Globus pallidus (tissue), 1 donor: ENCODE data around the gene HMG20B.
"Not testable (repeated sequence)": the region's sequence is repeated elsewhere in the genome, so short reads cannot be mapped to it uniquely, and the experiment has no call there.

Experiments used
- DNase-seq: peaks from one replicate; pipeline ENCODE4 v3.0.0-alpha.2; 2015; ENCODE audit warnings: low spot score

The HMG20B gene

DNA sequence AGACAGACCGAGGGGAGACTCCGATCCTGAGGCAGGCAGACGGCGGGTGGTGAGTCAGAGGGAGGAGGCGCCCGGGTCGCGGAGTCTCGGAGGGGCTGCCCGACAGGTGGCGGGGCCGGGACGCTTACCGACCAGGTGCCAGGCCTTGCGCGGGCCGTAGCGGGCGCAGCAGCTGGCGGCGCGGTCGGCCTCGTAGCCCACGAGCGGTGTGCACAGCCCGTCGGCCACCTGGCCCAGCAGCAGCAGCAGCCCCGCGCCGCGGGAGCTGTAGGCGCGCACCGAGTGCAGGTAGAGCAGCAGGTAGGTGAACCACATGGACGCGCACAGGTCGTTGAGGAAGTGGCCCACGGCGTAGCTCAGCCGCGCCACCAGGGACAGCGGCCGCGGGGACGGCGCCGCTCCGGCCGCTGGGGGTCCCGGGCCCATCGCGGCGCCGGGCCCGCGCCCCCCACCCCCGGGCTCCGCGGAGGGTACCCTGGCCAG is 15.7 kb upstream of the HMG20B start:
- DNase-seq, result no peak

DNA sequence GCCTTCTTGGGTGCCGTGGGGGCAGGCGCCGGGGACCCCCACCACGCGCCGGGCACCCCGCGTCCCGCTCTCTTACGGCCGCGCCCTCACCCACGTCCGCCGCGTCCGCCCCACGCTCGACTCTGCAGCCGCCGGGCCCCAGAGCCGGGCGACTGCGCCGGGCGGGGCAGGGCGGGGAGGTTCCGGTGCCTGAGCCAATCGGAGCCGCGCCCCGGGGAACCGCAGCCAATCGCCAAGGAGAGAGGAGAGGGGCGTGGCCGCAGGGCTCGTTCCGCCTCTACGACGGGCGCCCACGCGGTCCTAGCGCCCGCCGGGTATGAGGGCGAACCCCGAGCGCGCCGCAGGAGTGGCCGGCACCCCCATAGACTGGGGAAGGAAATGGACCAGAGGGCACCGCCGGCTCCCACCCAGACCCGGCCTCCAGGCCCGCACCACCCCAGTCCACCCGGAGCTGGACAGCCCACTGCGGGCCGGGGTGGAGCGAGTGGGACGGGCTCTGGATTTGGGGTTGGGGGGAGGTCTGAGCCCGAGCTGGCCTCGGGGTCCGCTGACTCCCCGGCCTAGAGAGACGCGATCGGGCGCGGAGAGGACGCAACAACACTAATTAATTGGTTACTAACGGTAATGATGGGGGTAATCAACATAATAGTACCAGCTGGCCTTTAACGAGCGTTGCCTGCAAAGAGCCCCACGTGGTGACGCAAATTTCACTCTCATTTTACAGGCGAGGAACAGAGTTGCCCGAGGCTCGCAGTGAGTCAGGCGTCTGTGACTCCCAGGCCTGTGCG is 15.1 kb upstream of the HMG20B start, which contains the start of gene MFSD12:
TSS of gene MFSD12 (minus strand) at position 126 of the 788 bp plus-strand sequence. CDS start 183 bp downstream, outside the sequence.
- DNase-seq, result peak; percentile 90

DNA sequence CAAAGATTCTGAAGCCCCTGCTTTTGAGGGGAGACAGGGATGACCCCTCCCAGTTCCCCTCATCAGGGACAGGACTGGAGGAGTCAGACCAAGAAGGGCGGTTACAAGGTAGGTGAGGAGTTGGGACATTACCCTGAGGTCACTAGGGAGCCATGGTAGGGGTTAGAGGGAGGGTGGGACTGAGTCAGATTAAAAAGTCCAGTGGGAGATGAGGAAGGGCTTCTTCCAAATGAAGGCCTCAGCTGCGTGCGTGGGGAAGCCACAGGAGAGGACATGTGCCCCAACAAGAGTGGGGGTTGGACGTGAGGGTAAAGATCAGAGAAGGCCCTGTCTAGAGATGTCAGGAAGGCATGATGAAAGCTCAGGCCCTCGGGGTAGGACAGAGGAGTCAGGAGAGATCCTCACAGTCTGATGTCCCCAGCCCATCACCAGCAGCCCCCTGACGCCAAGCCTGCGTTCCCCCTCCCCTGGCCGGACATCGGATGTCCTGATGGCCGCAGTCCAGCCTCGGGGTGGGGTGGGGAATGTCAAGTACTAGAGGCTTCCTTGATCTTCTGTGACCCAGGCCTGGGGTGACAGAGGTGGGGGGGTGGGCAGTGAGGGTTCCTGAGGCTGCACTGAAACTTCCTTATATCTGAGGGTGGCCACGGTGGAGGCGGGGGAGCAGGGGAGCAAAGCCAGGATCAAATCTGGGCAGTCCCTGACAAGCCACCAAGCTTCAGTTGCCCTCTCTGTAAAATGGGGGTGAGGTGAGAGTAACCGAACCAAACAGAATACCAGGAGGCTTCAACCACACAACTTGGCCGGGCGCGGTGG is 8.8 kb upstream of the HMG20B start:
- DNase-seq, result no peak

DNA sequence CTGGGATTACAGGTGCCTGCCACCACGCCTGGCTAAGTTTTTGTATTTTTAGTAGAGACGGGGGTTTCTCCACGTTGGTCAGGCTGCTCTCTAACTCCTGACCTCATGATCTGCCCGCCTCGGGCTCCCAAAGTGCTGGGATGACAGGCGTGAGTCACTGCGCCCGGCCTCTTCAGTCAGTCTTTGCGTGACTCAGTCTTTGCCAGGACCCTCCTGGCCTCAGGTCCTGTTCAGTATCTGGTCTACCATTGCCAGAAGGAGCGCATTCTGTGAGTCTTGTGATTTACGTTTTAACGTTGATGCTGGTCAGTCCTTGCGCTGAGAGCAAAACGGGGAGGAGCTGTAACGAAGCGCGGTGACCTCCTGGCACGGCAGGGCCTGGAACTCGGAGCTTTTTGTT is 7.6 kb upstream of the HMG20B start:
- DNase-seq, result no peak

DNA sequence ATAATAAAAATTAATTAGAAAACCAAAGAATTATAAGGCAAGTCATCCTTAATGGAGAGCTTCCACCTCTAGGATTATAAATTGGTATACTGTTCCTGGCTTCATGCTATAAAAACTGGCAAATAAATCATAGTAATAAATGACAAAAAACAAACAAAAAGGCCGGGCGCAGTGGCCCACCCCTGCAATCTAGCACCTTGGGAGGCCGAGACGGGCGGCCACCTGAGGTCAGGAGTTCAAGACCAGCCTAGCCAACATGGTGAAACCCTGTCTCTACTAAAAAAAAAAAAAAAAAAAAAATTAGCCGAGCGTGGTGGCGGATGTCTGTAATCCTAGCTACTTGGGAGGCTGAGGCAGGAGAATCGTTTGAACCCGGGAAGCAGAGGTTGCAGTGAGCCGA is 2.7 kb upstream of the HMG20B start:
- DNase-seq, result not testable (repeated sequence)

DNA sequence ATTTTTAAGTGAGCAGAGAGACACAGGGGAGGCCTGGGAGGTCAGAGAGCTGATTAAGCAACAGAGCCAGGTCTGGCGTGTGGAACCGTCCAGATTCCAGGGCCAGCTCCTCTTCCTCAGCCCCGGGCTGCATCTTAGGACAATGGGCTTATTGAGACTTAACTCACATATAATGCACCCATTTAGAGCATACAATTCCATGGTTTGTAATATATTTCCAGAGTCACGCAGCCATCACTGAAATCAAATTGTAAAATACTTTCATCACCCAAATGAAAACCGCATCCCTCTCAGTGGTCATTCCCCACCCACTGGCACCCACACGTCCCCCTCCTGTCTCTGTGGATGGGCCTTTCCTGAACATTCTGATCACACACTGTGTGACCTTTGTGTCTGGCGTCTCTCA is 2.1 kb upstream of the HMG20B start:
- DNase-seq, result peak; percentile 89

DNA sequence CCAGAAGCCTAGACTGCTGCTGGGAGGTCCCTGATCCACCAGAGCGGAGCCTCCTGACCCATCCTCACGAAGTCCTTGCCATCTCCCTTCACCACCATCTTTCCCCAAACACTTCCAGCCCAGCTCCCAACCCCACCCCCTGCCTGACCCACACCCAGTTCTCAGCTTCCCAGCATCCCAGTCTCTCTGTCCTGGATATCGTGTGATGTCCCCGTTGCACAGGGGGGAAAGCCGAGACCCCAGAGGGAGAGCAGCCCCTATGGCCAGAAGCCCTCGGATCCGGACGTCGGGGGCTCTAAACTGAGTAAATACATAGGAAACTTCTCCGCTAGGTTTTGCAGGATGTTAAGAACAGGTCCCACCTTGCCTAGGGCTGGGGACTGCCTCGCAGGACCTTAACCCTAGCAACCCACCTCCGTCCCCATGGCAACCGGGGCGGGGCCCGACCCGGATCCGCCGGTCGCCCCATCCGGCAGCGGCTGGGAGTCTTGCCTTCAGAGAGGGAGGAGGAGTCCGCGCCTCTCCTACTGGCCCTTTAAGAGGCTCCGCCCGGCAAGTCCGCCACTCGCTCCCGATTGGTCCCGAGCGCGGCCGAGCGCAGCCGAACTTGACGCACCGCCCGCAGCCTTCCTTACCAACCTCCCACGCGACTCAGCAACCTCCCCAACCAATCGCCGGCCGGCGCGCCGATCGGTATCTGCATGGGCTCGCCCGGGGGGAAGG is 451 bp upstream of the HMG20B start:
- DNase-seq, result peak; percentile 100

DNA sequence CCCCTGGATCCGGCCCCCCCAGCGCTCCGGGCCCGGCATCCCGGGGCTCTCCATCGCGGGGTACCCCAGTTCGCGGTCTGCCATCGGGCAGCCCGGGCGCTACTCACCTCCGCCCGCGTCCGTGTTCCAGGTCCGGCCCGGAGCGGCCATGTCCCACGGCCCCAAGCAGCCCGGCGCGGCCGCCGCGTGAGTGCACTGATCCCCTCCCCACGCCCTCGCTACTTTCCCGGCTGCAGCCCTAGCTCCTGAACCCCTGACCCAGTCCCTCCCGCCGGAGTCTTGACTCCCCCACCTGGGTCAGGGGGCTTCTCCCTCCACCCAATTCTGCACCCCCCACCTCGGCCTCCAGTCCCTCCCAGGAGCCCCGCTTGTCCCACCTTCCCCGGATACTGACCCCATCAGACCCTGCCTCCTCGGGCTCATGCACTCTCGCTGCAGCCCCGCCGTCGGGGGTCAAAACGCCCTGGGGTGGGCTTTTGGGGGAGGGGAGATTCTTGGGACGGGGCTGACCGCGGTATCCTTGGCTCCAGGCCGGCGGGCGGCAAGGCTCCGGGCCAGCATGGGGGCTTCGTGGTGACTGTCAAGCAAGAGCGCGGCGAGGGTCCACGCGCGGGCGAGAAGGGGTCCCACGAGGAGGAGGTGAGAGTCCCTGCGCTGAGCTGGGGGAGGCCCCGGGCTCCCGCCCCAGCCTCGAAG is 566 bp downstream of the HMG20B start:
- no peak for DNase-seq

DNA sequence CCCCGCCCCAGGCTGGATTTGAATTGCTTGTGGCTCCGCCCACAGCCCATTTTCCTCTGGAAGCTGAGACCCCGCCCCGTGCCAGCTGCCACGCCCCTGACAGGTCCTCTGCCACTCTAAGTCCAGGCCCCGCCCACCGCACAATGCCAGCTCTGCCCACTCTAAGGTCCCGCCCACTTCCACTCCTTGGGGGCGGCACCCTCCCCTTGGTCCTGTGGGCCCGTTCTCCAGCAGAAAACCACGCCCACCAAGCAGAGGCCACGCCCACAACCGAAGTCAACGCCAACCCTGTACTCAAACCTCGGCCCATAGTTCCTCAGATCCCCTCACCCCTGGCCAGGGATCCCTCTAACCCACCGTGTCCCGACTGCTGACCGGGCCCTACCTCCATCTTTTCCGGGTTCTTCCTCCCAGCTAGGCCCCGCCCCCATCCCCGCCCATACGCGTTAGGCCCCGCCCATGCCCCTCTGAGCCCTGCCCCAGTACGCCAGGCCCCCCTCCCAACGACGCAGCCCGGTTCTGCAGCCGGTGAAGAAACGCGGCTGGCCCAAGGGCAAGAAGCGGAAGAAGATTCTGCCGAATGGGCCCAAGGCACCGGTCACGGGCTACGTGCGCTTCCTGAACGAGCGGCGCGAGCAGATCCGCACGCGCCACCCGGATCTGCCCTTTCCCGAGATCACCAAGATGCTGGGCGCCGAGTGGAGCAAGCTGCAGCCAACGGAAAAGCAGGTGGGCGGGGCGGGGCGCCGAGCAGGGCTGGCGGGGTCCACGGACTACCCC is 1.3 kb downstream of the HMG20B start:
- DNase-seq, result peak; percentile 69

DNA sequence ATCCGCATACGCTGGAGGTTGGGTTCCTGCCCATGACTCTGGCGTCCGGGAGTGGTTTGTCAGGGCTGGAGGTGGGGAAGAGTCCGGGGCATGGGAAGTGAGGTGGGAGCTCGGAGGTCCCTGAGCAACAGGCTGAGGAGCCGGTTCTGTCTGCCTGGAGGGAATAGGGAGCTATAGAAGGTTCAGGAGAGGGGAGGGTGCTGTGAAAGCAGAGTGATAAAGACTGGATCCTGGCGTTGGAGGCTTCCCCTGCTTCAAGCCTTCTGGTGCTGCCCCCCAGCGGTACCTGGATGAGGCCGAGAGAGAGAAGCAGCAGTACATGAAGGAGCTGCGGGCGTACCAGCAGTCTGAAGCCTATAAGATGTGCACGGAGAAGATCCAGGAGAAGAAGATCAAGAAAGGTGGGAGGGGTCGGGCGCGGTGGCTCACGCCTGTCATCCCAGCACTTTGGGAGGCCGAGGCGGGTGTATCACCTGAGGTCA is 2.6 kb downstream of the HMG20B start:
- DNase-seq, result no peak

DNA sequence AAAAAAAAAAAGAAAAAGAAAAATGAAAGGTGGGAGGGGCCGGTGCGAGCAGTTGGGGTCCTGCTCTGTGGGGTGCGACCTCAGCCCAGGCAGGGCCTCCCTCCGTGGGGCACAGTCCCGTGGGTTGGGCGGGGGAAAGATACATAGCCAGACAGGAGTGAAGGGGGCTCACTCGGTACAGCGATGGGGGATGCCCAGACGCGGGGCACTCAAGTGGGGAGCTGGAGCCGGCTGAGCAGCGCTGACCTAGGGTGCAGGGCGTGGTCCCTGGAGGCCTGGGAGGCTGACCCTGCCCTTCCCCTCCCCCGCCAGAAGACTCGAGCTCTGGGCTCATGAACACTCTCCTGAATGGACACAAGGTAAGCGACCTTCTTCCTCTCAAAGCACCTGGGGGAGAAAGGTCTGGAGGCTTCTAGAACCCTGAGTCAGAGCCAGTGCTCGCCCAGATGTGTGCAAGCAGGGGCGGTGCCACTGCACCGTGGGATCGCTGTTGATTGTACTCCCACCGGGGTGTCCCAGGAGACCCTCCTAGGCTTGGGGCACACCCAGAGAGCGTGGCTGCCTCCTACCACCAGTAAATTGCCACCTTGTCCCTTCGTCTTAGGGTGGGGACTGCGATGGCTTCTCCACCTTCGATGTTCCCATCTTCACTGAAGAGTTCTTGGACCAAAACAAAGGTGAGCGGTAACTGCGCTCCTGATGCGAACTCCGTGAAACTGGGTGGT is 3.4 kb downstream of the HMG20B start:
- DNase-seq, result no peak

DNA sequence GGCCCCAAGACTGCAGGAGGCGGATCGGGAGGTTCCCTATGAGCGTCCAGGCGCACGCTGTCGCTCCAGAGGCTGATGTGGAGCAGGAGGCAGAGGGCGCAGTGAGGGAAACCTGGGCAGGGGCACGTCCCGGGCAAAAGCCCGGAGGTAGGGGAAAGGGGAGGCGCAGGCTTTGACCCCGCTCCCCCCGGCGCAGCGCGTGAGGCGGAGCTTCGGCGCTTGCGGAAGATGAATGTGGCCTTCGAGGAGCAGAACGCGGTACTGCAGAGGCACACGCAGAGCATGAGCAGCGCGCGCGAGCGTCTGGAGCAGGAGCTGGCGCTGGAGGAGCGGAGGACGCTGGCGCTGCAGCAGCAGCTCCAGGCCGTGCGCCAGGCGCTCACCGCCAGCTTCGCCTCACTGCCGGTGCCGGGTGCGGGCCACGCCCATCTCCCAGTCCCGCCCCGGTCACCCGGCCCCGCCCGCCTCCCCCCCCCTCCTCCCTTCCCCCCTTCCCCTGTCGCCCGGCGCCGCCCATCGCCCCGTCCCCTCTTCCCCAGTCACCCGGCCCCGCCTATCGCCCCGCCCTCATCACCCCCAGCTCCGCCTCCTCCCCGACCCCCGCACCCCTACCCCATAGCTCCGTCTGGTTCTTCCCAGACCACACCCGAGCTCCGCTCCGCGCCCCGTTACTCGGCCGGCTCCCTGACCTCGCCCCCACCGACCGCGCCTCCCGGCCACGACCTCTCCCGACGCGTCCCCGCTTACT is 4.1 kb downstream of the HMG20B start:
- peak; percentile 48 for DNase-seq

DNA sequence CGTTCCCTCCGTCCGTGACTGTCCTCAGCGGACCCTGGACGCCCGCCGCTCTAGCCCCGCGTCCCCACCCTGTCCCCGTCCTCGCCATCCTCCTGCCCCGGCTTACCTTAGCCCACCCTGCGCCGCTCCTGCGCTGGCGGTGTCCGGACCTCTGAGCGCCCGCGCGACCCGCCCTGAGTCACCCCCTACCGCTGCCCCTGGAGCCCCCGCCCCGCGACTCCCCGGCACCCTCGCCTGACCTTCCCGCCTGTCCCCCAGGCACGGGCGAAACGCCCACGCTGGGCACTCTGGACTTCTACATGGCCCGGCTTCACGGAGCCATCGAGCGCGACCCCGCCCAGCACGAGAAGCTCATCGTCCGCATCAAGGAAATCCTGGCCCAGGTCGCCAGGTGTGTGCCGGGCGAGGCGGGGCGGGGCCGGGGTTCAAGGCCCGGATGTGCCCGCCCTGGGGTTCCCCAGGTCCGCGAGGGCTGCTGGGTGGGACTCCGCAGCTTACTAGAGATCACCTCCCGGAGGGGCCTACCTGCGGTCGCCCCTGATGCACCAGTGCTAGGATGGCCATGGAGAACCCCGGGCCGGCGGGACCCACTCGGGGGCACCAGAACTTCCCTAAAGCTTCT is 5.1 kb downstream of the HMG20B start:
- no peak for DNase-seq

DNA sequence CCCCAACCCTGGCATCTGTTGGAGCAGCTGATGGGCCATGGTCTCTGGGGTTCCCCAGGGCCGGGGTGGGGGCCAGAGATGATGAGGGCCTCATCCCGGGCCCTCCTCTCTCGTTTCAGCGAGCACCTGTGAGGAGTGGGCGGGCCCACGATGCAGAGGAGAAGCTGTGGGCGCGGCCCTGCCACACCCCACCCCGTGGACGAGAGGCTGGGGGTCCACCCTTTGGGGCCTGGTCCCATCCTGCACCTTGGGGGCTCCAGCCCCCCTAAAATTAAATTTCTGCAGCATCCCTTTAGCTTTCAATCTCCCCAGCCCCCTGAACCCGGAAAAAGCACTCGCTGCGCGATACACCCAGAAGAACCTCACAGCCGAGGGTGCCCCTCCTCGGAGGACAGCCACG is 5.6 kb downstream of the HMG20B start:
- DNase-seq, result no peak

DNA sequence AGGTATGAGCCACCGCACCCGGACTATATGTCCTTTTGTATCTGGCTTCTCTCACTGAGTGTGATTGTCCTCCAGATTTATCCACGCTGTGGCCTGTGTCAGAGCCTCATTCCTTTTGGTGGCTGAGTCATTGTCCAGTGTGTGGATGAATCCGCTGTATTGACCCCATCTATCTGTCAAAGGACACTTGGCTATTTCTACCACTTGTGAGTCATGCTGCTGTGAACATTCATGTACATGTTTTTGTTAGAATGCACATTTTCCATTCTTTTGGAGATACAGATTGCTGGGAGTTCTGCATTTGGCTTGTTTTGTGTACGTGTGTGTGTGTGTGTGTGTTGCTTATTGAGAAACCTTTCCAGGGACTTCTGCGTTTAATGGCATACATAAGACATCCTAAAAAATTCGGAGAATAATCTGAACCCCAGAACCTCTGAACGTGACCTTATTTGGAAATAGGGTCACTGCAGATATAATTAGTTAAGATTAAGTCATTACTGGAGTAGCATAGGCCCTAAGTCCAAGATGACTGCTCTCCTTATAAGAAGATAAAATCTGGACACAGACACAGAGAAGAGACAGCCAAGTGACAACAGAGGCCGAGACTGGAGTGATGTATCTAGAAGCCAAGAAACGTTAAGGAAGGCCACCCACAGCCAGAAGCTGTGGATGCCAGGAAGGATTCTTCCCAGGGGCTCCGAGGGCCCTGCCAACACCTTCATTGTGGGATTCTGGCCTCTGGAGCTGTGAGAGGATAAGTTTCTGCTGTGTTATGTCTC is 7.6 kb downstream of the HMG20B start:
- peak; percentile 30 for DNase-seq

DNA sequence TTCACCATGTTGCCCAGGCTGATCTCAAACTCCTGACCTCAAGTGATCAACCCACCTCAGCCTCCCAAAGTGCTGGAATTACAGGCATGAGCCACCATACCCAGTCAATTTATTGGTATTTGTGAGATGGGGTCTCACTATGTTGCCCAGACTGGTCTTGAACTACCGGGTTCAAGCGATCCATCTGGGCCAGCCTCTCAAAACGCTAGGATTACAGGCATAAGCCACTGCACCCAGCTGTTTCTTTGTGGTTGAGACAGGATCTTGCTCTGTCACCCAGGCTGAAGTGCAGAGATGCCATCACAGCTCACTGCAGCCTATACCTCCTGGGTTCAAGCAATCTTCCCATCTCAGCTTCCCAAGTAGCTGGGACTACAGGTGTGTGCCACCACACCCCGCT is 9.0 kb downstream of the HMG20B start:
- DNase-seq, result not testable (repeated sequence)

DNA sequence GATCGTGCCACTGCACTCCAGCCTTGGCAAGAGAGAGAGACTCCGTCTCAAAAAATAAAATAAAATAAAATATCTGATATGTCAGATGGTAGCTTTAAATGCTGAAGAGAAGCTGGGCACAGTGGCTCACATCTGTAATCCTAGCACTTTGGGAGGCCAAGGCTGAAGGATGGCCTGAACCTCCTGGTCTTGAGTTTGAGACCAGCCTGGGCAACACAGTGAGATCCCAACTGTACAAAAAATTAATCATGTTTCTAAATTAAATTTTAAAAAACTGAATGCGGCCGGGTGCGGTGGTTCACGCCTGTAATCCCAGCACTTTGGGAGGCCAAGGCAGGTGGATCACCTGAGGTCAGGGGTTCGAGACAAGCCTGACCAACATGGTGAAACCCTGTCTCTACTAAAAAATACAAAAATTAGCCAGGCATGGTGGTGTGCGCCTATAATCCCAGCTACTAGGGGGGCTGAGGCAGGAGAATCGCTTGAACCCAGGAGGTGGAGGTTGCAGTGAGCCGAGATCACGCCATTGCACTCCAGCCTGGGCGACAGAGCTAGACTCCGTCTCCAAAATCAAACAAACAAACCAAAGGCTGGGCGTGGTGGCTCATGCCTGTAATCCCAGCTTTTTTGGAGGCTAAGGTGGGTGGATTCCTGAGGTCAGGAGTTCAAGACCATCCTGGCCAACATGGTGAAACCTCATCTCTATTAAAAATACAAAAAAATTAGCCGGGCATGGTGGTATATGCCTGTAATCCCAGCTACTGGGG is 11.5 kb downstream of the HMG20B start:
- DNase-seq, result not testable (repeated sequence)
